ENCODE data around the gene SIGMAR1. TPM values are rescaled to one million over a fixed set of nuclear protein-coding genes. Genes with fewer than 3 reads are reported as not detected.
A peak's percentile ranks its signal among the peaks of the same experiment; 100 is the strongest.

Gene SIGMAR1
- total RNA-seq, 1 donor from 2014 or later, result 73.2 TPM

GRCh38 chr9:34594177-34594576, 43.4 kb downstream of the SIGMAR1 start:
- H3K9me3 Mint-ChIP-seq (ENCODE audit: unreplicated experiment), result peaks cover 2% of the 10 kb centered on the region
- Histone ChIP-seq H4K20me1 (ENCODE audit: insufficient read depth, low read length) (no peaks in the 10 kb centered on the region), H3K4me1 (ENCODE audit: insufficient read depth, low read length) (no peaks in the 10 kb centered on the region), H2AFZ (ENCODE audit: low read depth, low read length) (no peak overlapping the region), H3K4me3 (ENCODE audit: insufficient read depth, low read depth, low read length) (no peak overlapping the region), H3K27me3 (ENCODE audit: insufficient read depth, low read length) (peaks cover 55% of the 10 kb centered on the region), H3K9ac (ENCODE audit: low read length) (no peak overlapping the region), H3K79me2 (ENCODE audit: insufficient read depth, low read length) (no peaks in the 10 kb centered on the region), H3K27ac (ENCODE audit: low read depth, low read length) (no peak overlapping the region), H3K4me2 (ENCODE audit: low read length) (no peak overlapping the region), H3K36me3 (ENCODE audit: insufficient read depth, low read length) (no peaks in the 10 kb centered on the region), H3K9me3 (ENCODE audit: insufficient read depth, low read depth, low read length) (no peaks in the 10 kb centered on the region)
- FAIRE-seq (no peak), DNase-seq (ENCODE audit: low read depth) (no peak)
- peaks cover 54% of the 10 kb centered on the region for H3K27me3 Mint-ChIP-seq (ENCODE audit: low read depth, unreplicated experiment)
- H3K27ac Mint-ChIP-seq (ENCODE audit: unreplicated experiment), result no peak overlapping the region
- no peak overlapping the region for H3K4me3 Mint-ChIP-seq (ENCODE audit: unreplicated experiment)
- H3K4me1 Mint-ChIP-seq (ENCODE audit: low read depth, unreplicated experiment), result no peaks in the 10 kb centered on the region
- TF ChIP-seq EZH2 (IDR thresholded peaks at IDR 0.05; ENCODE audit: insufficient read depth, low read length) (no peak), CTCF (IDR thresholded peaks at IDR 0.05; ENCODE audit: insufficient read depth, low read depth, low read length) (no peak)
- H3K36me3 Mint-ChIP-seq (ENCODE audit: low read depth, unreplicated experiment), result no peaks in the 10 kb centered on the region

GRCh38 chr9:34592895-34593601, 44.5 kb downstream of the SIGMAR1 start:
- peaks cover 2% of the 10 kb centered on the region for H3K9me3 Mint-ChIP-seq (ENCODE audit: unreplicated experiment)
- Histone ChIP-seq H3K4me1 (ENCODE audit: insufficient read depth, low read length) (no peaks in the 10 kb centered on the region), H2AFZ (ENCODE audit: low read depth, low read length) (no peak overlapping the region), H3K9ac (ENCODE audit: low read length) (no peak overlapping the region), H3K27me3 (ENCODE audit: insufficient read depth, low read length) (peaks cover 67% of the 10 kb centered on the region), H3K36me3 (ENCODE audit: insufficient read depth, low read length) (no peaks in the 10 kb centered on the region), H3K27ac (ENCODE audit: low read depth, low read length) (no peak overlapping the region), H3K79me2 (ENCODE audit: insufficient read depth, low read length) (no peaks in the 10 kb centered on the region), H3K9me3 (ENCODE audit: insufficient read depth, low read depth, low read length) (no peaks in the 10 kb centered on the region), H4K20me1 (ENCODE audit: insufficient read depth, low read length) (peaks cover 10% of the 10 kb centered on the region), H3K4me3 (ENCODE audit: insufficient read depth, low read depth, low read length) (no peak overlapping the region), H3K4me2 (ENCODE audit: low read length) (no peak overlapping the region)
- no peaks in the 10 kb centered on the region for H3K4me1 Mint-ChIP-seq (ENCODE audit: low read depth, unreplicated experiment)
- DNase-seq (ENCODE audit: low read depth) (no peak), FAIRE-seq (no peak)
- TF ChIP-seq CTCF (IDR thresholded peaks at IDR 0.05; ENCODE audit: insufficient read depth, low read depth, low read length) (no peak), EZH2 (IDR thresholded peaks at IDR 0.05; ENCODE audit: insufficient read depth, low read length) (peak; percentile 12)
- no peak overlapping the region for H3K27ac Mint-ChIP-seq (ENCODE audit: unreplicated experiment)
- peaks cover 62% of the 10 kb centered on the region for H3K27me3 Mint-ChIP-seq (ENCODE audit: low read depth, unreplicated experiment)
- no peaks in the 10 kb centered on the region for H3K36me3 Mint-ChIP-seq (ENCODE audit: low read depth, unreplicated experiment)
- no peak overlapping the region for H3K4me3 Mint-ChIP-seq (ENCODE audit: unreplicated experiment)

Measured in astrocyte (in vitro differentiated cells and primary cell).